ENCODE results near the gene TEAD1.

- TF ChIP-seq CTCF (IDR thresholded peaks at IDR 0.05) (no peak), POLR2AphosphoS5 (IDR thresholded peaks at IDR 0.05) (no peak)
Observed at GRCh38 chr11:12725055-12725862, 51.0 kb downstream of the TEAD1 start.
